ENCODE data around the gene SHROOM4.

Gene SHROOM4

GRCh38 chrX:50615570-50616158, 198.3 kb downstream of the SHROOM4 start:
- no peak for DNase-seq (ENCODE audit: low read depth)

GRCh38 chrX:50614460-50614859, 199.5 kb downstream of the SHROOM4 start:
- DNase-seq (ENCODE audit: low read depth) = no peak

- no peak for DNase-seq (ENCODE audit: low read depth)
Observed at GRCh38 chrX:50613846-50614245, 200.1 kb downstream of the SHROOM4 start.

- no peak for DNase-seq (ENCODE audit: low read depth)
Observed at GRCh38 chrX:50609796-50610195, 204.2 kb downstream of the SHROOM4 start.

- DNase-seq (ENCODE audit: low read depth) = no peak
Observed at GRCh38 chrX:50606300-50606950, 207.6 kb downstream of the SHROOM4 start.

GRCh38 chrX:50596056-50596455, 217.9 kb downstream of the SHROOM4 start:
- DNase-seq (ENCODE audit: low read depth) = no peak

GRCh38 chrX:50594788-50595187, 219.2 kb downstream of the SHROOM4 start:
- no peak for DNase-seq (ENCODE audit: low read depth)

- no peak for DNase-seq (ENCODE audit: low read depth)
Observed at GRCh38 chrX:50586980-50587379, 227.0 kb downstream of the SHROOM4 start.

- DNase-seq (ENCODE audit: low read depth) = no peak
Observed at GRCh38 chrX:50586407-50586806, 227.6 kb downstream of the SHROOM4 start.

GRCh38 chrX:50581405-50581804, 232.6 kb downstream of the SHROOM4 start:
- DNase-seq (ENCODE audit: low read depth) = no peak

- peak; percentile 29 for DNase-seq (ENCODE audit: low read depth)
Observed at GRCh38 chrX:50579955-50580354, 234.0 kb downstream of the SHROOM4 start.

- DNase-seq (ENCODE audit: low read depth) = no peak
Observed at GRCh38 chrX:50577326-50577725, 236.7 kb downstream of the SHROOM4 start.

GRCh38 chrX:50567636-50568035, 246.4 kb downstream of the SHROOM4 start:
- no peak for DNase-seq (ENCODE audit: low read depth)

GRCh38 chrX:50565718-50566117, 248.3 kb downstream of the SHROOM4 start:
- no peak for DNase-seq (ENCODE audit: low read depth)
